Gastrocnemius medialis (tissue), 4 donors: ENCODE measurements around the gene ANKRD33. TPM values are rescaled to one million over a fixed set of nuclear protein-coding genes. Genes with fewer than 3 reads are reported as not detected.

Experiments
- ATAC-seq, 2 donors: fragments of 150-250 bp; one replicate each; pipeline ENCODE4 v1.9.1; 2016
- DNase-seq, 2 donors: peaks; one replicate each; pipeline ENCODE4 v3.0.0-alpha.2; 2019
- H3K27ac ChIP-seq, 4 donors: fragments of 200-600 bp; sonication (generic); 1 replicate in 1 of 4; 2 replicates in 3 of 4; pipeline ENCODE4 v1.5.1; 2016 to 2018; ENCODE audit warnings: mild to moderate bottlenecking in 2 of 4, moderate library complexity in 1 of 4
- H3K27me3 ChIP-seq, 3 donors: fragments of 200-600 bp; sonication (generic) in 2 of 3; 1 replicate in 1 of 3; 2 replicates in 2 of 3; pipeline versions ENCODE4 v1.5.1 to v1.6.0; 2016 to 2019; ENCODE audit warnings: mild to moderate bottlenecking in 1 of 3, moderate library complexity in 1 of 3
- H3K36me3 ChIP-seq, 2 donors: fragments of 200-600 bp; sonication (generic) in 1 of 2; one replicate each; pipeline ENCODE4 v1.5.1; 2017 to 2018
- H3K4me1 ChIP-seq, 2 donors: fragments of 200-600 bp; sonication (generic) in 1 of 2; one replicate each; pipeline ENCODE4 v1.5.1; 2016 to 2017; ENCODE audit warnings: mild to moderate bottlenecking in 2 of 2
- H3K4me3 ChIP-seq, 4 donors: fragments of 200-600 bp; sonication (generic) in 3 of 4; 1 replicate in 1 of 4; 2 replicates in 3 of 4; pipeline ENCODE4 v1.5.1; 2016 to 2019; ENCODE audit warnings: mild to moderate bottlenecking in 2 of 4
- H3K9me3 ChIP-seq, 3 donors: fragments of 200-600 bp; sonication (generic) in 2 of 3; 1 replicate in 1 of 3; 2 replicates in 2 of 3; pipeline ENCODE4 v1.5.1; 2016 to 2019
- POLR2A ChIP-seq, 2 donors: fragments of 450-650 bp; IDR thresholded peaks; one replicate each; pipeline ENCODE4 v1.6.1; 2017; ENCODE audit warnings: antibody characterized with exemption in 2 of 2, mild to moderate bottlenecking in 2 of 2, moderate library complexity in 2 of 2
- in situ Hi-C, 4 donors: fragments of 200-750 bp; cut with MboI; loops; one replicate each; pipeline versions ENCODE4 v1.15.0 to v1.8.0; 2017; ENCODE audit warnings: low sequenced_read_pairs in 4 of 4
- intact Hi-C: fragments of 100-400 bp; cut with DNase I; formaldehyde crosslinking; loops from one replicate; pipeline ENCODE4 v1.15.1; 2023; ENCODE audit warnings: low total_unique reads
- total RNA-seq, 4 donors: library from RNA; depleted of rRNA; stranded (reverse); fragments of >200 nt; gene quantifications; one replicate each; pipeline versions ENCODE4 v1.1.0 to v1.2.3, GENCODE V29; 2016
- TF ChIP-seq, protein P1 (sequence below), 5 experiments: fragments of 450-650 bp in 3 of 5; fragments of 200-600 bp in 2 of 5; sonication (generic) in 2 of 5; IDR thresholded peaks in 4 of 5; conservative IDR thresholded peaks in 1 of 5; 1 replicate in 4 of 5; 2 replicates in 1 of 5; pipeline ENCODE4 v1.5.1; 2016 to 2019; ENCODE audit warnings: antibody characterized with exemption in 5 of 5, mild to moderate bottlenecking in 3 of 5, moderate library complexity in 3 of 5

Gene ANKRD33
- total RNA-seq, 4 donors from 2014 or later, result not detected

DNA sequence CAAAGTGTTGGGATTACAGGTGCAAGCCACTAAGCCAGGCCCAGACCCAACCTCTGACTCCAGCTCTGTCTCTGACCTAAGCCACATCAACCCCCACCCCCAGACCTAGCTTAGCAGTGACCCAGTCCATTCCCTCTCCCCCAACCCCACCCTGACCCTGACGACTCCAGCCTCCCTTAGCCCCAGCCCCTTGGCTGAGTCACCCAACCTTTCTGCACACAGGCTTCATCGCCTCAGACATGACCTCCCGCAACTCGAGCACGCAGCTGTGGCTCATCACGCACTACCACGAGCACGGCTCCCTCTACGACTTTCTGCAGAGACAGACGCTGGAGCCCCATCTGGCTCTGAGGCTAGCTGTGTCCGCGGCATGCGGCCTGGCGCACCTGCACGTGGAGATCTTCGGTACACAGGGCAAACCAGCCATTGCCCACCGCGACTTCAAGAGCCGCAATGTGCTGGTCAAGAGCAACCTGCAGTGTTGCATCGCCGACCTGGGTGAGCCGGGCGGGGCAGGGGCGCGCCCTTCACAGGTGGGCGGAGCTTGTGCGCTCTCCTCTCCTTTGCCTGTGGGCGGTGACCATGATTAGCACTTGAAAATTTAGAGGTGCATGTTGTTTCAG is 27.2 kb downstream of the ANKRD33 start:
- H3K36me3 ChIP-seq, result no peaks in the 10 kb centered on the region
- no peak overlapping the region for H3K4me3 ChIP-seq
- DNase-seq (no peak), ATAC-seq (no peak)
- in situ Hi-C loops, result no loop called here
- H3K4me1 ChIP-seq, result peaks cover 29 to 44% of the 10 kb centered on the region in 2 donors
- no peak overlapping the region for H3K27ac ChIP-seq
- intact Hi-C loops, result no loop called here
- H3K27me3 ChIP-seq, result no peaks in the 10 kb centered on the region
- TF ChIP-seq, protein P1, sequence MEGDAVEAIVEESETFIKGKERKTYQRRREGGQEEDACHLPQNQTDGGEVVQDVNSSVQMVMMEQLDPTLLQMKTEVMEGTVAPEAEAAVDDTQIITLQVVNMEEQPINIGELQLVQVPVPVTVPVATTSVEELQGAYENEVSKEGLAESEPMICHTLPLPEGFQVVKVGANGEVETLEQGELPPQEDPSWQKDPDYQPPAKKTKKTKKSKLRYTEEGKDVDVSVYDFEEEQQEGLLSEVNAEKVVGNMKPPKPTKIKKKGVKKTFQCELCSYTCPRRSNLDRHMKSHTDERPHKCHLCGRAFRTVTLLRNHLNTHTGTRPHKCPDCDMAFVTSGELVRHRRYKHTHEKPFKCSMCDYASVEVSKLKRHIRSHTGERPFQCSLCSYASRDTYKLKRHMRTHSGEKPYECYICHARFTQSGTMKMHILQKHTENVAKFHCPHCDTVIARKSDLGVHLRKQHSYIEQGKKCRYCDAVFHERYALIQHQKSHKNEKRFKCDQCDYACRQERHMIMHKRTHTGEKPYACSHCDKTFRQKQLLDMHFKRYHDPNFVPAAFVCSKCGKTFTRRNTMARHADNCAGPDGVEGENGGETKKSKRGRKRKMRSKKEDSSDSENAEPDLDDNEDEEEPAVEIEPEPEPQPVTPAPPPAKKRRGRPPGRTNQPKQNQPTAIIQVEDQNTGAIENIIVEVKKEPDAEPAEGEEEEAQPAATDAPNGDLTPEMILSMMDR (IDR thresholded peaks at IDR 0.05 in 4 of 5, conservative IDR thresholded peaks at IDR 0.05 in 1 of 5), result no peak
- no peak for TF ChIP-seq POLR2A (IDR thresholded peaks at IDR 0.05)
- no peaks in the 10 kb centered on the region for H3K9me3 ChIP-seq

DNA sequence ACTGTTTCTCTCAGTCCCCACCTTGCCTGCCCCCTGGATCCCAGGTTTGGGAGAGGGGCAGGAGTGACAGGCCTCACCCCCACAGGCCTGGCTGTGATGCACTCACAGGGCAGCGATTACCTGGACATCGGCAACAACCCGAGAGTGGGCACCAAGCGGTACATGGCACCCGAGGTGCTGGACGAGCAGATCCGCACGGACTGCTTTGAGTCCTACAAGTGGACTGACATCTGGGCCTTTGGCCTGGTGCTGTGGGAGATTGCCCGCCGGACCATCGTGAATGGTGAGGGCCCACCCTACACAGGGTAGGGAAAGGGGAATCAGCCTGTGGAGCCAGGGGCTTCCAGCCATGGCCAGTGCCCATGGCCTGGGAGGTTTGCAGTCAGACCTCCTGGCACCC is 28.0 kb downstream of the ANKRD33 start:
- no peak for TF ChIP-seq POLR2A (IDR thresholded peaks at IDR 0.05)
- TF ChIP-seq, protein P1 (IDR thresholded peaks at IDR 0.05 in 4 of 5, conservative IDR thresholded peaks at IDR 0.05 in 1 of 5), result no peak
- in situ Hi-C loops, result no loop called here
- H3K27me3 ChIP-seq, result no peaks in the 10 kb centered on the region
- H3K9me3 ChIP-seq, result no peaks in the 10 kb centered on the region
- DNase-seq (no peak), ATAC-seq (no peak)
- no peak overlapping the region for H3K4me3 ChIP-seq
- H3K4me1 ChIP-seq, result peaks cover 25 to 36% of the 10 kb centered on the region in 2 donors
- no peaks in the 10 kb centered on the region for H3K36me3 ChIP-seq
- intact Hi-C loops, result no loop called here
- H3K27ac ChIP-seq, result no peak overlapping the region

DNA sequence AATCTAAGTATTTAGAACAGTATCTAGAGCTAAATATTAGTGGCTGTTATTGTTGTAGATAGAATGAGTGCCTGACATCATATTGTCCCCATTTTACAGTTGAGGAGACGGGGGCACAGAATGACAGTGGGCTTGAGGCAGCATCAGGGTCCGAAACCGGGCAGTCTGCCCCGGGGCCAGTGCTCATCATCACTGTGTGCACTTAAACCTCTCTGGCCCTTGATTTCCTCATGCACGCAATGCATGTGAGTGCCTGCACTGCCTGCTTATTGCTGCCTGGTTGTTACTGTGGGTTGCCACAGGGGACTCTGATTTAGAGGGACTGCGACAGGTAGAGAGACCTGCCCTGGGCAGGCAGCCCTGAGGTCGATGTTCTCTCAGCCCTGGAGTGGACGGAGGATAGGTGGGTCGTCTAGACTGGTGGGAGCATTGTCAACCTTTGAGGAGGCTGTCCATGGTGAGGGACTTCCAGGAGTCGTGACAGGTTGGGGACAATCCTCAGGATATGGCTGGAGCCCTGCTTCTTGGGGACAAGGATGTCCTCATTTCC is 29.2 kb downstream of the ANKRD33 start:
- ATAC-seq, result no peak

DNA sequence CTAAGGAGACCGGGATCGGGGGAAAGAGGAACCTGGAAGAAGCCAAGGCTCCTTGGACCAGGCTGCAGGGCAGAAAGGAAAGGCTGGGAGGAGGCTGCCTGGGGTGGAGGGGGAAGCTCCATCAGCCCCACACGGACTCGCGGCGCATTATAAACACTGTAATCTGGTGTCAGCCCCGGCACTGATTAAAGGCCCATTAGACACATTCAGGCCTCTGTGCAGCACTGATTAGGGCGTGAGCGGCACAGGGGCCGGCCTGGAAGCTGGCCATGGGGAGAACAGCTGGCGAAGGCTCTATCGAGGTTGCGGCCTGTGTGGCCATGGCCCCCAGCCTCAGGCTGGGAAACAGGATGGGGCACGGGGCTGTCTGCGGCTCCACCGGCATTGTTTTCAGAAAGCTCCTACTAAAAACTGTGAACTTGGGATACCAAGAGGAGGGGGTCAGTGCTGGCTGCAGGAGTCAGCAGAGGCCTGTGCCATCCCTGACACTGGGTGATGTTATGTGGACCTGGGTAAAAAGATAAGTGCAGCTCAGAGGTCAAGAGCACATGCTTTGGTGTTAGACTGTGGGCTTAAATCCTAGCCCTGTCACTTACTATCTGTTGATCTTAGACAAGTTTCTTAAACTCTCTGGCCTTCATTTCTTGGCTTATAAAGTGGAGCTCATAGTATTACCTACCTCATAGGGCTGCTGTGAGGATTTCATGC is 30.0 kb downstream of the ANKRD33 start:
- in situ Hi-C loops (no loop called here), intact Hi-C loops (no loop called here)
- no peak overlapping the region for H3K4me3 ChIP-seq
- H3K9me3 ChIP-seq, result no peaks in the 10 kb centered on the region
- H3K27ac ChIP-seq, result peak overlapping the region; percentile 55 to 63 (median 59)
- no peaks in the 10 kb centered on the region for H3K27me3 ChIP-seq
- DNase-seq, result no peak
- no peaks in the 10 kb centered on the region for H3K36me3 ChIP-seq
- TF ChIP-seq, protein P1 (IDR thresholded peaks at IDR 0.05 in 4 of 5, conservative IDR thresholded peaks at IDR 0.05 in 1 of 5), result no peak
- TF ChIP-seq POLR2A (IDR thresholded peaks at IDR 0.05), result no peak
- H3K4me1 ChIP-seq, result peaks cover 37 to 40% of the 10 kb centered on the region in 2 donors
- ATAC-seq, result no peak

More for the DNA sequence above, 29.2 kb downstream of the ANKRD33 start:
- in situ Hi-C loops, result no loop called here
- intact Hi-C loops, result no loop called here
- no peaks in the 10 kb centered on the region for H3K36me3 ChIP-seq
- H3K27me3 ChIP-seq, result no peaks in the 10 kb centered on the region
- TF ChIP-seq, protein P1 (IDR thresholded peaks at IDR 0.05 in 4 of 5, conservative IDR thresholded peaks at IDR 0.05 in 1 of 5), result no peak
- TF ChIP-seq POLR2A (IDR thresholded peaks at IDR 0.05), result no peak
- H3K9me3 ChIP-seq, result no peaks in the 10 kb centered on the region
- H3K27ac ChIP-seq, result peak overlapping the region; percentile 55 to 63 (median 59)
- DNase-seq, result no peak
- peaks cover 31 to 42% of the 10 kb centered on the region in 2 donors for H3K4me1 ChIP-seq
- no peak overlapping the region for H3K4me3 ChIP-seq
